ENCODE data around the gene CBX6.

DNA sequence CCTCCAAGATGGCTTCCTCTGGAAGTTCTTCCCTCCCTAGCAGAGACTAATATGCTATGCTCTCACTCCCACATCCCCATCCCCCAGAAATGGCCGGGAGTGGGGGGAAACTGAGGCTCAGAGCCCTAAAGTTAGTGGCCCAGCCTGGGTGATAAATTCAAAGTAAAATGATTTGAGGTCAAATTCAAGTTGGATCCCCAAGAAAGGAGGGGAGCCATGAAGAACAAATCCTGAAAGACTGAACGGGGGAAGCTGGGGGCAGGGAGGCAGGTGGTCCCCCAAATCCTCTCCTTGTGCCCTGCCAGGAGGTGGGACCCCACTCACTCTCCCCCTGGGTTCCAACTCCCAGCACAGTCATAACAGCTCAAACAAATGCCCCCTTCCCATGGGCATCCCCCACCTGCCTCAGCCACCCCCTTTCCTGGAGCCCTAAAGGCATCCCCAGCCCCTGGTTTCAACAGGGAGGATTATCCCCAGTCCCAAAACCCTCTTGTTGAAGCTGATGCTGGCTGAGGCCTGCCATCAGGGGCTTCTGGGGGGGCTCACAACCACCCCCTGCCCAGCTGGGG lies 1.1 kb downstream of the CBX6 start:
- no peak for TF ChIP-seq EZH2 (IDR thresholded peaks at IDR 0.05; ENCODE audit: insufficient read depth, poor library complexity, severe bottlenecking)
- no peak for TF ChIP-seq EZH2phosphoT487 (IDR thresholded peaks at IDR 0.05; ENCODE audit: insufficient read depth, low read depth)
